Stimulated activated CD8-positive, alpha-beta memory T cell treated with anti-CD3 and anti-CD28 coated beads, Interleukin-7, amount 100 ng/mL, for 1 hour (primary cell): ENCODE measurements around the gene DNER.
"Not testable (repeated sequence)": the region's sequence is repeated elsewhere in the genome, so short reads cannot be mapped to it uniquely, and the experiment has no call there.

ENCODE experiments used
- DNase-seq, 2 donors: peaks; one replicate each; pipeline ENCODE4 v3.0.0-alpha.2; 2020; ENCODE audit warnings: low read depth in 2 of 2

DNER gene

GRCh38 chr2:229405796-229406195, 308.6 kb downstream of the DNER start:
- DNase-seq: no peak

DNA sequence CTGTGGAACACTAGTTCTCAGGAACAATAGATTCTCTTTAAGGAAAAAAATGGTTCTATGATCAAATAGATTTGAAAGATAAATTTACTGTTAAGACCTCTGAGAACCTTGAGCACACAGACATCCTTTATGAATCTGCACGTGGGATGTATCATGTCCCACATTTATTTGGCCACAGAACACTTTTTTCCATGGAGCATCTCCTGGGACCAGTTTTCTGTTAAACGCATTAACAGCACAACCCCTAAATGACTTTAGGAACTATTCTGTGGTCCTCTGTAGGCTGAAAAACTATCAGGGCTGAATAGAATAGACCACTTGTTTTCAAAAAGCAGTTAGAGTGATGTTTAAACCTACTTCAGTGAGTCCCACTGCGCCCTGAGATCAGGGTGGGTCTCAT, 311.1 kb downstream of the DNER start:
- no peak for DNase-seq

GRCh38 chr2:229401171-229401865, 313.0 kb downstream of the DNER start:
- DNase-seq: no peak

- DNase-seq: no peak
These were observed 320.4 kb downstream of the DNER start for GRCh38 chr2:229393926-229394325.

DNA sequence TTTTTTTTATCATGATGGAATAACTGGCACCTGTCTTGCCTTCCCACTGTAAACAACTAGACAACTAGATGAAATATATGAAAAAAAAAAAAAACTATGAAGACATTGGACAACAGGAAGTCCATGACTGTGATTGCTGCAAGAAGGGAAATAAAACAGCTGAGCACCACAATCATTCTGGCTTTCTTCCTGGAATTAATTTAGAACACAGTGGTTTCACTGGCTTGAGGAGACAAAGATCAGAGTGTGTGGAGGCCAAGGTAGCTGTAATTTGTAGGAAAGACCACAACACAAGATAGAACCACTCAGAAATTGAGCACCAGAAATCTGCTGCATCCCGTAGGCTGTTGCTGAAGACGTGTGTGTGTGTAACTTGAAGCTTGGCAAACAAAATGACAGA, 322.2 kb downstream of the DNER start:
- DNase-seq: no peak

GRCh38 chr2:229388731-229389130, 325.6 kb downstream of the DNER start:
- DNase-seq: no peak

DNA sequence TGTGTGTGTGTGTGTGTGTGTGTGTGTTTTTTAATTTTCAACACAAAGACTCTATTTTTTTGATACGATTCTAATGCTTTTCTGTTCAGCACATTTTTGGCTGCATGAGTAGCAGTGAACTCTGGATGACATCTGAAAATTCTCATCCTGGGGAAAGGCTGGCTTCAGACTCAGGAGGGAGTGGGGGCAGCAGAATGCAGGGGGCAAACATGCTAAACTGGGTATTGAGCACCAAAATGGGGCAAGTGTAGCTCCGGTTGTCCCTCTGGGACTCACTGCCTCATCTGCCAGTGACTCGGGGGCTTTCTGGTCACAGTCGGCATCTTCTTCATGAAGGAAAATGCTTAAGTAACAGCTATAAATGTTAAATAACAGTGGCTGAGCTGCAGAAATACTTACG, 326.5 kb downstream of the DNER start:
- no peak for DNase-seq

- no peak for DNase-seq
These were observed 334.2 kb downstream of the DNER start for GRCh38 chr2:229380101-229380625.

- no peak for DNase-seq
These were observed 336.0 kb downstream of the DNER start for GRCh38 chr2:229378386-229378785.

DNA sequence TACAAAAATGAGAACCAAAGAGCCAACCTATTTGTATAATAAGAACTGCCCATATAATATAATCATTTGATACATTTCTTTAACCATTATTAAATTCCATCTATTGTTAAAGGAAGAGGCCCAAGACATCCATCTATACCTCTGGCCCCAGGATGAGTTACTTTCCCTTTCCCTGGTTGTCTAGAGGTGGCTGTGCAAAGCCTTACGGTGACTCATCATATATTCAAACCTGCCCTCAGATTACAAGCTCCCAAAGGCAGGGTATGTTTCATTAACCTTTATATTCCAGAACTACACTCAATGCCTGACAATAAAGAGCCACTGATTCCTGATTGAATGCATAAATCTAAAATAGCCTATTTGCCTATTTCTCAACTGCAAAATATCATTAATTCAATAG, 337.5 kb downstream of the DNER start:
- DNase-seq: no peak

DNA sequence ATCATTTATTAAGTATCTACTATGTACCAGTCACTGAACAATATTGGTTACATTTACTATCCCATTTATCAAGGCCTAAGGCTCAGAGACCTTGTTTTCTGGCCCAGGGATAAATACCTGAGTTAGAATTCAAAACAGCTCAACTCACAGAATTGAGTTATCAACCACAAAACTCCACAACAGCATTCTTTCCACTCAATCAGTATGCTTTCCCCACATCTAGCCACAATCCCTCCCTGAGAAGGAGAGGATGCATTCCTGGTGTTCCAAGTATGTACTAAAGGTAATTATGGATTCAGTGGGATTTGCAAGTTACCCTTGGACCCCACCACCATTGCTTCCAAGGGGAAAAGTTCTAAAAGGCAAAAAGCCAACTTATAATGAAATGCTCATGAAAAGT, 339.1 kb downstream of the DNER start:
- DNase-seq: no peak

DNA sequence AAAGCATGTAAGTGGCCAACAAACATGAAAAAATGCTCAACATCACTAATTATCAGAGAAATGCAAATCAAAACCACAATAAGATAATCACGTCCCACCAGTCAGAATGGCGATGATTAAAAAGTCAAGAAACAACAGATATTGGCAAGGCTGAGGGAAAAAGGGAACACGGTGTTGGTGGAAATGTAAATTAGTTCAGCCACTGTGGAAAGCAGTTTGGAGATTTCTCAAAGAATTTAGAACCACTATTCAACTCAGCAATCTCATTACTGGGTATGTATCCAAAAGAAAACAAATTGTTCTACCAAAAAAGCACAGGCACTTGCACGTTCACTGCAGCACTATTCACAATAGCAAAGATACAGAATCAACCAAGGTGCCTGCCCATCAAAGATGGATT, 341.0 kb downstream of the DNER start:
- DNase-seq: not testable (repeated sequence)

GRCh38 chr2:229372207-229372606, 342.1 kb downstream of the DNER start:
- DNase-seq: no peak

DNA sequence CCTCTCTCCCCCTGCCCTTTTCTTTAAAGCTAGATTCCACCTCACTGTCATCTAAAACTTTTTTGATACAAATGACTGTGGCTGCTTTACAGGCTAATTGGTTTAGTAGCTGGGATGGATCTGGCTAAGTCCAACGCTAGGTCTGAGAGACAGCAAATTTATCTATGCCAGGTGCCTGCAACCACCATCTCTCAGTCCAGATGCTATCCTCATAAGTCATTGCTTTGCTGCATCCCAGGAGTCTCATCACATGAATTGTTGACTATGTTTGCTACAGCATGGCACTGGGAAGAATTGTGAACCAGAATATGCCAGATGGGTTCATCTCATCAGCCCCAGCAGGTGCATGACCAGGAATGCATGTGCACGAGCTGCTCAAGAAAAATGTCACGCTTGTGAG, 343.3 kb downstream of the DNER start:
- no peak for DNase-seq

DNA sequence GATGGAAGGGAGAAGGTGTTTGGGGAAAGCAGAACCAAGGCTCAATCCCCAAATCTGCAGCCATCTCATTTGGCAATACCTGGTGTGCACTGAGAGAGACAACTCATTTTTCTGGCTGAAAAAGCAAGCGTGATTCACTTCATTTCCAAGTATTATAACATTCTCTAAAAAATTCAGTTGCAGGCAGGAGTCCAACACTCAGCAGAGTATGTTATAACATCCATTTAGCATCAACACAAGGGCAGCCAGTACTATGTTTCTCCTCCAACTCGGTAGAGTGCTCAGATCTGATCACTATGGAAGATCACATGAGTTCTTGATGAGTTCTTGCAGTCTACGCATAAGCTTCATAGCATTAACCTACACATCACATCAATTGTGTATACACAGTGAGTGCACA, 343.8 kb downstream of the DNER start:
- DNase-seq: no peak

DNA sequence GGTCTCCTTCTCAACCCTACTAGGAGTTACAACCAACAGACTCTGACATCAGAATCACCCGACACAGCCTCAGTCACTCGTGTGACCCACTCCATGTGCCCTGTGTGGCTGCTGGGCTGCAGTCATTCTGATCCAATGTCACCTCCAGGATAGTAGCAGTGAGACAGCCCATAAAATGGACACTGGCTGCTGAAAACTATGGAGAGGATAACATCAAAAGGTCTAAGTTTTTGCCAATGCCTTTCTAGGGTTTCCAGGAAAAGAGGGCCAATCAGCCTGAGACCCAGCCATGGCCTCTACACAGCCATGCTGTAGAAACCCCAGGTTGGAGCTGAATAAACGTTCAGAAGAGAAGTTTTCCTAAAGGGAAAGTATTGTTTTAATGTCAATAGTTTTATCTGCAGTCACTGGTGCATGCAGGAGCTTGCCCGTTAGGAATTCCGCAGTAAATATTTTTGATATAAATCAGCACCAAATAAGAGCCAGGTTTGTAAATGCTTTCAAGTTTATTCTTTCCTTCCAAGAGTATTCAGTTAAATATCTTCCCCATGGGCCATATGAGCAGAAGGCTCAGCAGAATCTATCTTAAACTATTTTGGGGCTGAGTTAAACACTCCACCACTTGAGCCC, 351.1 kb downstream of the DNER start:
- no peak for DNase-seq

GRCh38 chr2:229350883-229351282, 363.5 kb downstream of the DNER start:
- DNase-seq: no peak

DNA sequence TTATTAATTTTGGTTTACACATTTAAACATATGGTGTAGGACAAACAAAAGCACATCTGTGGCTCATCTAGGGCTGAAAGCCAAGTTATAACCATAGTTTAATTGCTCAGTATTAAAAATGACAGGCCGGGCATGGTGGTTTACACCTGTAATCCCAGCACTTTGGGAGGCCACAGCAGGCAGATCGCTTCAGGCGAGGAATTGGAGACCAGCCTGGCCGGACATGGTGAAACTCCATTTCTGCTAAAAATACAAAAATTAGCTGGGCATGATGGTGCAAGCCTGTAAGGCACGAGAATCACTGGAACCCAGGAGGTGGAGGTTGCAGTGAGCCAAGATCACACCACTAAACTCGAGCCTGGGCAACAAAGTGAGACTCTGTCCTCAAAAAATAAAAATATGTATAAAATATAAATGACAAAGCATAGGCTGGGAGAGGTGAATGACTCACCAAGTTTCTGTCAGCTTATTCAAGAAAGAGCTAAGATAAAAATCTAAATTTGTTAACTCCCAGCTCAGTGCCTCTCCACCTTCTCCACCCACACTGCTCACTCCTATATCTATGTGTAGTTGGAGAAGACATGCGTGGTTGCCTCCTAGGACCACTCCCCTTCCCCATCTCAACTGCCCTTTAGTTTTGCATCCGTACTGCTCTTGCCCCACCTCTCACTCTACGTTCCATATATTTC, 364.1 kb downstream of the DNER start:
- DNase-seq: no peak

DNA sequence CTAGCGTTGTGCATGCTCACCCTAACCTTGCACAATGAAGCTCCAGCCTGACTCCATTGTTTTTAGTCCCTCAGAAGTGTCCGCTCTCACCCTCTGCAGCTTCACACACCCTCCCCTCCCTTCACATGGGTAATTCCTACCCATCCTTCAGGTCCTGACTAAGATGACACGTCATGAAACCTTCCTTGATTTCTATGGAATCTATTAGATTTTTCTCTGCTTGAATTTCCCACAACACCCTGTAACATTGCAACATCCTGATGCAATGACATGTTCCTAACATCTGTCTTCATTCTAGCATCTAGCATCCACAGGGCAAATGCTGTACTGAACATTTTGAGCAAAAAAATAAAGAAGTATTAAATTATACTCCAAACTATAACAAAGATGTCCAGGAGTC, 366.2 kb downstream of the DNER start:
- no peak for DNase-seq

DNA sequence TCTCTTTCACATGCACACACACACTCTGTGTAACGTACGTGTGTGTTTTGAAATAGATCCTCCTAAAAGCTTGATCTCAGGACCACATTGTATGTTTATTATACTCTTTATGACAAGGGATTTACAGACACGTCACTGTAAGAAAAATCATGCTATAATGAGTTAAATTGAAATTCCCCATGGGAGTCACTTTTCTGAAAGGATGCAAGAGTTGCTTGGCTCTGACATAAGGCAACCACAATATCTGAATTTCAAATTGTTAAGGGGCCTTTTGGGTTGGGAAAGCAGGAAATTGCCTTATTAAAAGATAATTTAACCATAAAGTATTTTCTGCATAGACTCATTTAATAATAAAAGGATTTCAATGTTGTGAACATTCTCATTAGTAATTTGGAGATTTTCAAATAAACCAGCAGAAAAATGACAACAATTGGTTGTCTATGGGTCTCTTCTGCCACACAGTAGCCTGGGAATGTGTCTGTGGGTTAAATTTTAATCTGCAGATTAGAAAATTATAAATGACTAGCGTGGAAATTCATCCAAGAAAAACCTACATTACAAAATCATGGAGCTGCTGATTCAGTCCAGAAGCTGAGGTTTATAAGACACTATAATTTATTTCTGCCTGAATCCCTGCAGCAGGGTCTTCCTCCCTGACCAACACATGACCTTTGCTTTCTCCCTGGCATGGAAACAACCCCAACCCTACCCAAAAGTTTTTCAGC, 367.4 kb downstream of the DNER start:
- no peak for DNase-seq

- DNase-seq: no peak
These were observed 369.4 kb downstream of the DNER start for GRCh38 chr2:229344955-229345354.

- DNase-seq: no peak
These were observed 370.2 kb downstream of the DNER start for GRCh38 chr2:229344151-229344551.
